Glomerular visceral epithelial cell (primary cell): ENCODE measurements around the gene MMEL1.
"Not testable (repeated sequence)": the region's sequence is repeated elsewhere in the genome, so short reads cannot be mapped to it uniquely, and the experiment has no call there.

Experiments used
- DNase-seq: peaks from one replicate; pipeline ENCODE4 v3.0.0-alpha.2; 2016; ENCODE audit errors: extremely low spot score

The MMEL1 gene

GRCh38 chr1:2558861-2559260 lies 74.0 kb downstream of the MMEL1 start:
- DNase-seq = no peak

- DNase-seq = no peak
Observed at GRCh38 chr1:2558420-2558819, 74.4 kb downstream of the MMEL1 start.

GRCh38 chr1:2557482-2558400 lies 75.1 kb downstream of the MMEL1 start:
- DNase-seq = no peak

GRCh38 chr1:2556678-2557481 lies 75.9 kb downstream of the MMEL1 start:
- DNase-seq = peak; percentile 24

- peak; percentile 54 for DNase-seq
Observed at GRCh38 chr1:2556277-2556677, 76.5 kb downstream of the MMEL1 start, which contains the start of gene TNFRSF14. Gene TNFRSF14 (plus strand): TSS chr1:2556371. CDS start chr1:2556665, 294 bp downstream.

GRCh38 chr1:2555634-2556276 lies 77.1 kb downstream of the MMEL1 start:
- peak; percentile 28 for DNase-seq

- DNase-seq = no peak
Observed at GRCh38 chr1:2554621-2555387, 78.0 kb downstream of the MMEL1 start.

GRCh38 chr1:2553871-2554620 lies 78.8 kb downstream of the MMEL1 start:
- no peak for DNase-seq

- DNase-seq = not testable (repeated sequence)
Observed at GRCh38 chr1:2553076-2553475, 79.7 kb downstream of the MMEL1 start.

GRCh38 chr1:2552189-2552588 lies 80.6 kb downstream of the MMEL1 start:
- DNase-seq = no peak

GRCh38 chr1:2551544-2551943 lies 81.3 kb downstream of the MMEL1 start:
- not testable (repeated sequence) for DNase-seq

- not testable (repeated sequence) for DNase-seq
Observed at GRCh38 chr1:2550309-2550861, 82.4 kb downstream of the MMEL1 start.

- DNase-seq = not testable (repeated sequence)
Observed at GRCh38 chr1:2549367-2550029, 83.3 kb downstream of the MMEL1 start.

GRCh38 chr1:2548068-2548589 lies 84.7 kb downstream of the MMEL1 start:
- peak; percentile 76 for DNase-seq

- no peak for DNase-seq
Observed at GRCh38 chr1:2547210-2548067, 85.4 kb downstream of the MMEL1 start.

- peak; percentile 65 for DNase-seq
Observed at GRCh38 chr1:2546515-2547209, 86.2 kb downstream of the MMEL1 start.

- DNase-seq = peak; percentile 69
Observed at GRCh38 chr1:2545754-2546514, 86.9 kb downstream of the MMEL1 start.
